K562 (cell line): ENCODE measurements around the gene DNASE1L1. TPM values are rescaled to one million over a fixed set of nuclear protein-coding genes. Genes with fewer than 3 reads are reported as not detected.
"Not testable (repeated sequence)": the region's sequence is repeated elsewhere in the genome, so short reads cannot be mapped to it uniquely, and the experiment has no call there.

Experiments used
- ATAC-seq: fragments of 200-7000 bp; cut with Tn5 transposase; 3 replicates; pipeline ENCODE4 v1.9.1; 2020; ENCODE audit warnings: moderate library complexity
- BruUV-seq: library from RNA; stranded (reverse); fragments of 400-500 nt; replicated peaks from 2 replicates; lab custom pipeline; 2021; lab: Mats Ljungman, UMichigan
- CTCF ChIA-PET: fragments of 300-600 bp; formaldehyde crosslinking; extraction: SDS; loops from one replicate; lab custom pipeline; 2021; ENCODE audit warnings: low intra/inter-chr PET ratio; lab: Yijun Ruan, JAX
- POLR2A ChIA-PET: fragments of 300-600, 350-650 bp; sonication (Branson Sonifier 250); formaldehyde crosslinking; extraction: SDS; loops from one replicate; lab custom pipeline; 2021; ENCODE audit warnings: antibody characterized with exemption, inconsistent platforms; lab: Yijun Ruan, JAX
- DNase-seq, 4 experiments: peaks; one replicate each; pipeline versions ENCODE4 v3.0.0 to v3.0.0-alpha.2; 2011 to 2018; ENCODE audit warnings: low spot score in 3 of 4, mixed read lengths in 3 of 4; ENCODE audit errors: extremely low read depth in 1 of 4
- FAIRE-seq: peaks from 2 replicates; lab custom pipeline; 2011; peaks lifted over from hg19 to GRCh38; lab: Jason Lieb, UNC
- H2AFZ ChIP-seq: 2 replicates; pipeline ENCODE4 v1.6.0; 2011; ENCODE audit warnings: low read depth, low read length, control low read depth, inconsistent platforms
- H3K27ac ChIP-seq: fragments of 200-600 bp; 3 replicates; pipeline ENCODE4 v1.8.0; 2011; ENCODE audit warnings: low read depth, mild to moderate bottlenecking, control low read depth, inconsistent platforms, low read length, moderate library complexity, mixed read lengths; ENCODE audit errors: extremely low read depth
- H3K27me3 ChIP-seq, 2 experiments: fragments of 300-600 bp in 1 of 2; 2 replicates in 1 of 2; 3 replicates in 1 of 2; pipeline versions ENCODE4 v1.6.0 to v1.8.0; 2011; ENCODE audit warnings: inconsistent platforms in 2 of 2, low read length in 2 of 2, mild to moderate bottlenecking in 1 of 2, mixed read lengths in 1 of 2, moderate library complexity in 1 of 2; ENCODE audit not compliant: control insufficient read depth in 2 of 2, insufficient read depth in 2 of 2
- H3K36me3 ChIP-seq: fragments of 300-600 bp; 3 replicates; pipeline ENCODE4 v1.8.0; 2011; ENCODE audit warnings: mild to moderate bottlenecking, low read length, inconsistent platforms; ENCODE audit not compliant: control insufficient read depth, insufficient read depth
- H3K4me1 ChIP-seq, 2 experiments: fragments of 200-600 bp in 1 of 2; replicated peaks in 1 of 2; 2 replicates in 1 of 2; 3 replicates in 1 of 2; pipeline versions ENCODE4 v1.5.1 to v1.8.0; 2011; ENCODE audit warnings: inconsistent platforms in 2 of 2, low read length in 2 of 2, mild to moderate bottlenecking in 1 of 2, mixed read lengths in 1 of 2, moderate library complexity in 1 of 2; ENCODE audit not compliant: control insufficient read depth in 2 of 2, insufficient read depth in 2 of 2
- H3K4me2 ChIP-seq: 2 replicates; pipeline ENCODE4 v1.6.1; 2011; ENCODE audit warnings: low read length, control low read depth, inconsistent platforms, mixed read lengths; ENCODE audit not compliant: insufficient read depth
- H3K4me3 ChIP-seq: fragments of 200-600 bp; sonication (generic), shearing (Covaris generic); 2 replicates; pipeline ENCODE4 v1.5.1; 2016; ENCODE audit warnings: control low read depth, inconsistent platforms
- H3K79me2 ChIP-seq: fragments of 200-600 bp; 3 replicates; pipeline ENCODE4 v1.8.0; 2011; ENCODE audit warnings: low read length, inconsistent platforms; ENCODE audit not compliant: control insufficient read depth, insufficient read depth
- H3K9ac ChIP-seq, 2 experiments: 2 replicates each; pipeline versions ENCODE4 v1.6.0 to v1.6.1; 2011; ENCODE audit warnings: low read depth in 2 of 2, low read length in 2 of 2, control low read depth in 1 of 2, inconsistent platforms in 1 of 2, mild to moderate bottlenecking in 1 of 2, mixed read lengths in 1 of 2; ENCODE audit not compliant: insufficient read depth in 1 of 2
- H3K9me1 ChIP-seq: one replicate; pipeline ENCODE4 v1.6.0; 2011; ENCODE audit warnings: inconsistent platforms, mild to moderate bottlenecking, low read length, moderate library complexity; ENCODE audit not compliant: control insufficient read depth, insufficient read depth
- H3K9me3 ChIP-seq: replicated peaks from 2 replicates; pipeline ENCODE4 v1.5.1; 2011; ENCODE audit warnings: low read depth, low read length, inconsistent platforms; ENCODE audit not compliant: control insufficient read depth, insufficient read depth
- H4K20me1 ChIP-seq: replicated peaks from 2 replicates; pipeline ENCODE4 v1.6.1; 2011; ENCODE audit warnings: low read length, inconsistent platforms, mixed read lengths; ENCODE audit not compliant: control insufficient read depth, insufficient read depth
- BCLAF1 ChIP-seq, 2 experiments: fragments of 450-650 bp in 1 of 2; IDR thresholded peaks; 2 replicates each; pipeline ENCODE4 v1.6.1; 2011 to 2017; ENCODE audit warnings: low read depth in 2 of 2, antibody characterized with exemption in 1 of 2, borderline replicate concordance in 1 of 2, low read length in 1 of 2, mild to moderate bottlenecking in 1 of 2, mixed read lengths in 1 of 2; ENCODE audit not compliant: control insufficient read depth in 1 of 2
- EWSR1 ChIP-seq: fragments of 450-650 bp; IDR thresholded peaks from 2 replicates; pipeline ENCODE4 v1.6.1; 2018; ENCODE audit warnings: borderline replicate concordance, mild to moderate bottlenecking, low read depth, moderate library complexity; ENCODE audit not compliant: partially characterized antibody
- ILF3 ChIP-seq: fragments of 450-650 bp; IDR thresholded peaks from 2 replicates; pipeline ENCODE4 v1.6.1; 2018; ENCODE audit warnings: antibody characterized with exemption, mild to moderate bottlenecking, moderate library complexity, borderline replicate concordance
- NCOR1 ChIP-seq: fragments of 450-650 bp; IDR thresholded peaks from 2 replicates; pipeline ENCODE4 v1.6.1; 2016; ENCODE audit warnings: mild to moderate bottlenecking, moderate library complexity
- POLR2G ChIP-seq: fragments of 200-400 bp; formaldehyde crosslinking; IDR thresholded peaks from 2 replicates; pipeline ENCODE4 v1.6.1; 2017; ENCODE audit warnings: low read depth, mild to moderate bottlenecking, antibody characterized with exemption, low read length, moderate library complexity
- RBFOX2 ChIP-seq: fragments of 200-400 bp; formaldehyde crosslinking; IDR thresholded peaks from 2 replicates; pipeline ENCODE4 v1.6.1; 2017; ENCODE audit warnings: low read depth, mild to moderate bottlenecking, low read length, moderate library complexity
- RBM22 ChIP-seq: fragments of 200-400 bp; formaldehyde crosslinking; IDR thresholded peaks from 2 replicates; pipeline ENCODE4 v1.6.1; 2018; ENCODE audit warnings: low read length, low read depth; ENCODE audit not compliant: poor library complexity, severe bottlenecking
- ZBED1 ChIP-seq: IDR thresholded peaks from 2 replicates; pipeline ENCODE4 v1.6.1; 2014
- WGBS: fragments of 100-300 bp; shearing (Covaris generic); methylation state at CpG from one replicate; pipeline ENCODE4 v1.1.6; 2016; ENCODE audit warnings: low coverage, mixed read lengths; ENCODE audit not compliant: insufficient coverage; ENCODE audit errors: missing lambda C conversion rate; 5-methylcytosine and 5-hydroxymethylcytosine counted together
- in situ Hi-C: fragments of 300-500 bp; cut with MboI; formaldehyde crosslinking; loops from 4 replicates; pipeline ENCODE4 v1.15.0; 2018; ENCODE audit warnings: inconsistent platforms, mixed read lengths
- intact Hi-C: fragments of 100-400 bp; cut with micrococcal nuclease; formaldehyde crosslinking; loops from 2 replicates; pipeline ENCODE4 v1.14.2; 2022
- polyA plus RNA-seq, 8 experiments: library from polyadenylated mRNA; depleted of rRNA in 4 of 8; stranded (reverse) in 5 of 8; unstranded in 3 of 8; fragments of >200 nt; fragmentation: Nextera tagmentation in 2 of 8; fragmentation: Illumina TruSeq in 1 of 8; extraction: Ambion mirVana in 2 of 8; extraction: Trizol in 1 of 8; gene quantifications; 2 replicates each; pipeline versions ENCODE4 v1.2.1 to v1.2.3, GENCODE V29; 2011 to 2014; ENCODE audit warnings: inconsistent platforms in 1 of 8, missing spikeins in 1 of 8
- total RNA-seq, 7 experiments: library from RNA; depleted of rRNA in 6 of 7; stranded (reverse); fragments of >200 nt in 6 of 7; fragmentation: Illumina TruSeq in 2 of 7; extraction: Trizol in 2 of 7; gene quantifications; 2 replicates each; pipeline versions ENCODE4 v1.2.1 to v1.2.3, GENCODE V29; 2011 to 2021; ENCODE audit warnings: low replicate concordance in 1 of 7

The DNASE1L1 gene
- total and polyA plus RNA-seq, 9 of the 15 experiments (the other 6 are each of a cell fraction or from before 2014, with no cell fraction given): 0.73 to 12.6 (median 7.9) TPM

GRCh38 chrX:154401045-154401799 lies 7.8 kb downstream of the DNASE1L1 start (continued):
- peak; percentile 67 for TF ChIP-seq NCOR1
- peak; percentile 91 for TF ChIP-seq ZBED1
- peak; percentile 85 for TF ChIP-seq ILF3
- TF ChIP-seq EWSR1: peak; percentile 96

GRCh38 chrX:154400369-154400817 lies 8.7 kb downstream of the DNASE1L1 start:
- 35% methylated on average over 2 of the region's 6 CpGs for WGBS
- intact Hi-C loops: not testable (repeated sequence)

More at GRCh38 chrX:154400369-154400817, 8.7 kb downstream of the DNASE1L1 start:
- peaks cover 13% of the 10 kb centered on the region for H4K20me1 ChIP-seq
- ChIA-PET POLR2A (interaction anchor here (0.6 to 6.0 kb wide), 14 partner anchors 10 to 141 kb away, joined by 3 to 85 read pairs (median 8); partner anchors contain the start of genes ATP6AP1, DNASE1L1, FAM3A and TAFAZZIN), CTCF (interaction anchor here (0.5 to 3.3 kb wide), 2 partner anchors 134 to 138 kb away, joined by 3 to 17 read pairs; no protein-coding TSS in a partner anchor)
- H3K9me3 ChIP-seq, H3K27me3 ChIP-seq, DNase-seq, BruUV-seq, H2AFZ ChIP-seq, H3K9me1 ChIP-seq, FAIRE-seq, ATAC-seq: not testable (repeated sequence)
- peak overlapping the region; percentile 97 for H3K4me2 ChIP-seq
- H3K4me3 ChIP-seq: peak overlapping the region; percentile 64
- in situ Hi-C loops: loop anchor here (10.0 kb wide), 1 partner anchor 134 kb away; no protein-coding TSS in a partner anchor
- peaks cover 5 to 22% of the 10 kb centered on the region in 2 experiments; a peak in 3 of 5 replicates for H3K4me1 ChIP-seq
- peak overlapping the region; percentile 97; the same call in 2 of the 3 replicates for H3K27ac ChIP-seq
- H3K79me2 ChIP-seq: peaks cover 42% of the 10 kb centered on the region
- TF ChIP-seq RBFOX2 (peak; percentile 85), POLR2G (peak; percentile 73; the same call in 1 of the 2 replicates), BCLAF1 (IDR thresholded peaks at IDR 0.05; ENCODE audit: borderline replicate concordance in 1 of 2, control insufficient read depth in 1 of 2, low read depth in 2 of 2, low read length in 1 of 2) (0 out of 4 replicates have a peak, but pooled peaks of 1 of the 2 experiments have one; percentile 9), RBM22 (peak; percentile 72)
- peaks cover 35% of the 10 kb centered on the region for H3K36me3 ChIP-seq
- peak overlapping the region; percentile 95 to 98; a peak in 3 of 4 replicates for H3K9ac ChIP-seq
